Natural killer cell (primary cell): ENCODE measurements around the gene P4HB. TPM values are rescaled to one million over a fixed set of nuclear protein-coding genes. Genes with fewer than 3 reads are reported as not detected.

Source experiments
- ATAC-seq, 3 donors: fragments of 150-1000 bp in 2 of 3; fragments of 200-7000 bp in 1 of 3; cut with Tn5 transposase; 1 replicate in 1 of 3; 2 replicates in 2 of 3; pipeline ENCODE4 v1.10.0; 2021; ENCODE audit warnings: mild to moderate bottlenecking in 2 of 3, moderate library complexity in 2 of 3
- DNase-seq, 2 donors: peaks; one replicate each; pipeline versions ENCODE4 v3.0.0 to v3.0.0-alpha.2; 2013 to 2021; ENCODE audit warnings: mixed read lengths in 1 of 2
- H3K27ac ChIP-seq: one replicate; pipeline ENCODE4 v1.5.1; 2013; ENCODE audit warnings: mild to moderate bottlenecking, low read length
- H3K27me3 ChIP-seq: one replicate; pipeline ENCODE4 v1.6.1; 2013; ENCODE audit warnings: low read length; ENCODE audit not compliant: control insufficient read depth, insufficient read depth
- H3K36me3 ChIP-seq: one replicate; pipeline ENCODE4 v1.6.1; 2013; ENCODE audit warnings: low read length; ENCODE audit not compliant: control insufficient read depth, insufficient read depth
- H3K4me1 ChIP-seq: one replicate; pipeline ENCODE4 v1.6.1; 2013; ENCODE audit warnings: low read length; ENCODE audit not compliant: control insufficient read depth, insufficient read depth
- H3K4me3 ChIP-seq: one replicate; pipeline ENCODE4 v1.5.1; 2013; ENCODE audit warnings: low read length
- H3K9me3 ChIP-seq: one replicate; pipeline ENCODE4 v1.6.1; 2013; ENCODE audit warnings: low read length; ENCODE audit not compliant: control insufficient read depth, insufficient read depth
- H3K27ac Mint-ChIP-seq, 2 donors: one replicate each; pipeline ENCODE4 v1.8.0; 2022; ENCODE audit warnings: mild to moderate bottlenecking in 2 of 2, mixed read lengths in 2 of 2, moderate library complexity in 1 of 2
- H3K27me3 Mint-ChIP-seq, 2 donors: one replicate each; pipeline ENCODE4 v1.8.0; 2022; ENCODE audit warnings: low read depth in 2 of 2, mixed read lengths in 2 of 2
- H3K36me3 Mint-ChIP-seq: one replicate; pipeline ENCODE4 v1.8.0; 2022; ENCODE audit warnings: mixed read lengths
- H3K4me1 Mint-ChIP-seq, 2 donors: one replicate each; pipeline ENCODE4 v1.8.0; 2022; ENCODE audit warnings: mixed read lengths in 2 of 2
- H3K4me3 Mint-ChIP-seq: one replicate; pipeline ENCODE4 v1.8.0; 2022; ENCODE audit warnings: mild to moderate bottlenecking, moderate library complexity, mixed read lengths
- H3K9me3 Mint-ChIP-seq, 2 donors: one replicate each; pipeline ENCODE4 v1.8.0; 2022; ENCODE audit warnings: mixed read lengths in 2 of 2
- CTCF ChIP-seq: fragments of 200-600 bp; IDR thresholded peaks from one replicate; pipeline ENCODE4 v1.8.0; 2022; ENCODE audit warnings: antibody characterized with exemption
- WGBS: methylation state at CpG from one replicate; pipeline ENCODE4 v1.1.7; 2013; ENCODE audit warnings: missing lambda C conversion rate; ENCODE audit not compliant: insufficient coverage; 5-methylcytosine and 5-hydroxymethylcytosine counted together
- intact Hi-C: fragments of 100-400 bp; cut with micrococcal nuclease; formaldehyde crosslinking; loops from one replicate; pipeline ENCODE4 v1.14.2; 2022
- total RNA-seq, 4 donors: library from RNA; stranded (reverse); fragments of 120-200 nt in 1 of 4; gene quantifications; one replicate each; pipeline versions ENCODE4 v1.2.3 to v1.2.4, GENCODE V29; 2013 to 2022

P4HB gene
- total RNA-seq, 3 donors from 2014 or later (not counting 1 experiment from before 2014, with no cell fraction given) = 334 to 468 (median 386) TPM

GRCh38 chr17:81863123-81863675, 2.9 kb upstream of the P4HB start:
- no peaks in the 10 kb centered on the region for H3K36me3 Mint-ChIP-seq
- no peak overlapping the region for H3K4me3 ChIP-seq
- H3K27ac Mint-ChIP-seq = peak overlapping the region; percentile 85 to 86
- ATAC-seq (no peak), DNase-seq (no peak)
- peak overlapping the region; percentile 72 for H3K4me3 Mint-ChIP-seq
- peaks cover 0 to 3% of the 10 kb centered on the region in 2 donors for H3K27me3 Mint-ChIP-seq
- H3K9me3 ChIP-seq = no peaks in the 10 kb centered on the region
- intact Hi-C loops = no loop called here
- H3K9me3 Mint-ChIP-seq = no peaks in the 10 kb centered on the region
- TF ChIP-seq CTCF = no peak
- H3K27me3 ChIP-seq = no peaks in the 10 kb centered on the region
- WGBS = 91% methylated on average over 6 of the region's 6 CpGs
- peaks cover 18% of the 10 kb centered on the region for H3K36me3 ChIP-seq
- peaks cover 50% of the 10 kb centered on the region for H3K4me1 ChIP-seq
- no peak overlapping the region for H3K27ac ChIP-seq
- H3K4me1 Mint-ChIP-seq = peaks cover 26 to 48% of the 10 kb centered on the region in 2 donors

GRCh38 chr17:81860756-81861568, 627 bp upstream of the P4HB start:
- Histone ChIP-seq H3K4me1 (peaks cover 32% of the 10 kb centered on the region), H3K27me3 (no peaks in the 10 kb centered on the region), H3K9me3 (no peaks in the 10 kb centered on the region), H3K36me3 (peaks cover 11% of the 10 kb centered on the region), H3K27ac (peak overlapping the region; percentile 98), H3K4me3 (peak overlapping the region; percentile 62)
- peaks cover 20 to 36% of the 10 kb centered on the region in 2 donors for H3K4me1 Mint-ChIP-seq
- no peaks in the 10 kb centered on the region for H3K36me3 Mint-ChIP-seq
- intact Hi-C loops = loop anchor here (1.0 to 2.0 kb wide), 2 partner anchors 9 to 28 kb away; partner anchors contain the start of gene MCRIP1
- peak; percentile 100 for DNase-seq
- peak overlapping the region; percentile 93 for H3K4me3 Mint-ChIP-seq
- no peak for TF ChIP-seq CTCF
- no peaks in the 10 kb centered on the region for H3K9me3 Mint-ChIP-seq
- peak; percentile 83 to 95 (median 84) for ATAC-seq
- peaks cover 0 to 3% of the 10 kb centered on the region in 2 donors for H3K27me3 Mint-ChIP-seq
- H3K27ac Mint-ChIP-seq = peak overlapping the region; percentile 96 to 99
- WGBS = under 1% methylated on average over 74 of the region's 74 CpGs

- peak overlapping the region; percentile 65 for H3K4me3 ChIP-seq
- no peak for ATAC-seq
- Mint-ChIP-seq H3K9me3 (no peaks in the 10 kb centered on the region), H3K27ac (peak overlapping the region; percentile 96 to 99), H3K27me3 (peaks cover 0 to 3% of the 10 kb centered on the region in 2 donors), H3K4me3 (peak overlapping the region; percentile 88), H3K36me3 (no peaks in the 10 kb centered on the region), H3K4me1 (peaks cover 25 to 31% of the 10 kb centered on the region in 2 donors)
- no peaks in the 10 kb centered on the region for H3K27me3 ChIP-seq
- TF ChIP-seq CTCF = no peak
- peak overlapping the region; percentile 34 for H3K27ac ChIP-seq
- intact Hi-C loops = no loop called here
- no peaks in the 10 kb centered on the region for H3K9me3 ChIP-seq
- WGBS = 72% methylated on average over 23 of the region's 23 CpGs
- peak in 1 of 2 donors; percentile 44 for DNase-seq
- peaks cover 23% of the 10 kb centered on the region for H3K36me3 ChIP-seq
- H3K4me1 ChIP-seq = peaks cover 32% of the 10 kb centered on the region
Observed at GRCh38 chr17:81858967-81859905, 1.1 kb downstream of the P4HB start.
